ENCODE data around the gene PPT1. TPM values are rescaled to one million over a fixed set of nuclear protein-coding genes. Genes with fewer than 3 reads are reported as not detected.

PPT1 gene
- total RNA-seq, 1 donor from 2014 or later, result 82.7 TPM

GRCh38 chr1:40056519-40057309, 40.3 kb downstream of the PPT1 start:
- no peak for TF ChIP-seq CTCF (IDR thresholded peaks at IDR 0.05; ENCODE audit: insufficient read depth, low read length, poor library complexity, severe bottlenecking)
- no peak for DNase-seq (ENCODE audit: low read depth)
- no peak overlapping the region for H3K4me3 ChIP-seq (ENCODE audit: low read depth, low read length)
- no peaks in the 10 kb centered on the region for H3K27me3 ChIP-seq (ENCODE audit: control insufficient read depth, insufficient read depth, low read length)
- H3K36me3 ChIP-seq (ENCODE audit: control insufficient read depth, insufficient read depth, low read length), result no peaks in the 10 kb centered on the region

GRCh38 chr1:40053138-40053887, 43.7 kb downstream of the PPT1 start:
- TF ChIP-seq CTCF (IDR thresholded peaks at IDR 0.05; ENCODE audit: insufficient read depth, low read length, poor library complexity, severe bottlenecking), result no peak
- H3K4me3 ChIP-seq (ENCODE audit: low read depth, low read length), result no peak overlapping the region
- no peaks in the 10 kb centered on the region for H3K27me3 ChIP-seq (ENCODE audit: control insufficient read depth, insufficient read depth, low read length)
- no peak for DNase-seq (ENCODE audit: low read depth)
- no peaks in the 10 kb centered on the region for H3K36me3 ChIP-seq (ENCODE audit: control insufficient read depth, insufficient read depth, low read length)

DNA sequence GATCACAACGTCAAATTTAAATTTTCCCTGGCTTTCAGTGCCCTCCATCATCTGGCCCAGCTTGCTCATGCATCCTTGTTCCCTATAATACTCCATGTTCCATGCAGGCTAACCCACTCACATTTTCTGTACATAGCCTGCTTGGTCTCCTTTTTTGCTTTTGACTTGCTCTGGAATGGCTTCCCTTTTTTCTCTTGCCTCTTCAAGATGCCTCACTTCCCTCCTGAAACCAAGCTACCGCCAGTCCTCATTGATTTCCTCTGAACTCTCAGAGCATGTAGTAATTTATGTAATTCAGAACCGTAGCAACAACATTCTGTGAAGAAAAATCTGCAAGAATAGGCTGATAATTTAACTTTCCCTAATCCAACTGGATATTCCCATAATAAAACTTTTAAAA, 46.2 kb downstream of the PPT1 start:
- DNase-seq (ENCODE audit: low read depth), result no peak
- TF ChIP-seq CTCF (IDR thresholded peaks at IDR 0.05; ENCODE audit: insufficient read depth, low read length, poor library complexity, severe bottlenecking), result no peak
- H3K4me3 ChIP-seq (ENCODE audit: low read depth, low read length), result no peak overlapping the region
- no peaks in the 10 kb centered on the region for H3K36me3 ChIP-seq (ENCODE audit: control insufficient read depth, insufficient read depth, low read length)
- H3K27me3 ChIP-seq (ENCODE audit: control insufficient read depth, insufficient read depth, low read length), result no peaks in the 10 kb centered on the region

DNA sequence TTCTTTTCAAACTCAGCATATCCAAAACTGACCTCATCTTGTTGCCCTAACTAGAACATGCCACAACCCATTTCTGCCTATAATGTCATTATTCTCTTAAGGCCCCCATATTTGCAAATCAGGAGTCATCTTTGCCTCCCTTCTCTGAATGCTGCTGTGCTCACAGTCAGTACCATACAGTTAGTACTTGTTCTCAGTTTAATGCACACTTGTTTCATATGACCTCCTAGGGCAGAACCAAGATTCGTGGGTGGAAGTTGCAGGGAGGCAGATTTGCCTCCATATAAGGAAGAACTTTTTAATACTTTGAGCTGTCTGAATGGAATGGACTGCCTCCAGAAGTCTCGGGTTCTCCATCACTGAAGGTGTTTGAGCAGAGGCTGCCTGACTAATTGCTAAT, 47.3 kb downstream of the PPT1 start:
- Histone ChIP-seq H3K4me3 (ENCODE audit: low read depth, low read length) (no peak overlapping the region), H3K27me3 (ENCODE audit: control insufficient read depth, insufficient read depth, low read length) (no peaks in the 10 kb centered on the region), H3K36me3 (ENCODE audit: control insufficient read depth, insufficient read depth, low read length) (no peaks in the 10 kb centered on the region)
- no peak for TF ChIP-seq CTCF (IDR thresholded peaks at IDR 0.05; ENCODE audit: insufficient read depth, low read length, poor library complexity, severe bottlenecking)
- DNase-seq (ENCODE audit: low read depth), result no peak

DNA sequence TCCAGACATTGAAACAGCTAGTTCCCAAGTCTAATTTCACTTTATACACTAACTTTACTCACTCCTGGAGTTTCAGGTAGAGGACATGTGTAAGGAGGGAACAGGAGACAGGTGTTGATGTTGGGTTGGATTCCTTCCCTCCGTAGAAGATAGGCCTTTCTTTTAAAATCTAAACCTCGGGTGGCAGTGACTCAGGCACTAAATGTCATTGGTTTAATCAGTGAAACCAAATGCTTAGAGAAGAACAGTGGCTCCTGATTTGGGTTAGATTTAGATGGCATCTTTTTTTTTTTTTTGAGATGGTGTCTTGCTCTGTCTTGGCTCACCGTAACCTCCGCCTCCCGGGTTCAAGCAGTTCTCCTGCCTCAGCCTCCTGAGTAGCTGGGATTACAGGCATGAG, 49.3 kb downstream of the PPT1 start:
- no peak overlapping the region for H3K4me3 ChIP-seq (ENCODE audit: low read depth, low read length)
- H3K27me3 ChIP-seq (ENCODE audit: control insufficient read depth, insufficient read depth, low read length), result no peaks in the 10 kb centered on the region
- H3K36me3 ChIP-seq (ENCODE audit: control insufficient read depth, insufficient read depth, low read length), result no peaks in the 10 kb centered on the region
- no peak for DNase-seq (ENCODE audit: low read depth)
- no peak for TF ChIP-seq CTCF (IDR thresholded peaks at IDR 0.05; ENCODE audit: insufficient read depth, low read length, poor library complexity, severe bottlenecking)
